GM12891 (cell line): ENCODE data around the gene SARS1.
A peak's percentile ranks its signal among the peaks of the same experiment; 100 is the strongest.

Experiments
- DNase-seq: peaks from one replicate; pipeline ENCODE4 v3.0.0; 2011; ENCODE audit warnings: low spot score; ENCODE audit not compliant: insufficient read length
- FAIRE-seq: peaks from 2 replicates; lab custom pipeline; 2011; peaks lifted over from hg19 to GRCh38; lab: Jason Lieb, UNC
- PAX5 ChIP-seq: IDR thresholded peaks from 2 replicates; pipeline ENCODE4 v1.6.1; 2011; ENCODE audit warnings: low read length, moderate library complexity, mild to moderate bottlenecking; ENCODE audit not compliant: insufficient read depth, severe bottlenecking
- POLR2A ChIP-seq: IDR thresholded peaks from 2 replicates; pipeline ENCODE4 v1.6.1; 2011; ENCODE audit warnings: low read depth, low read length, control low read depth
- POLR2AphosphoS5 ChIP-seq: IDR thresholded peaks from 2 replicates; pipeline ENCODE4 v1.6.1; 2011; ENCODE audit warnings: low read depth, low read length, control low read depth
- POU2F2 ChIP-seq: IDR thresholded peaks from 2 replicates; pipeline ENCODE4 v1.6.1; 2011; ENCODE audit warnings: low read depth, mild to moderate bottlenecking, control low read depth, low read length, moderate library complexity
- SPI1 ChIP-seq: IDR thresholded peaks from 2 replicates; pipeline ENCODE4 v1.6.1; 2011; ENCODE audit warnings: low read depth, low read length, control low read depth
- TAF1 ChIP-seq: IDR thresholded peaks from 2 replicates; pipeline ENCODE4 v1.6.1; 2011; ENCODE audit warnings: low read depth, low read length, control low read depth

SARS1 gene

GRCh38 chr1:109273570-109274288 is 60.0 kb downstream of the SARS1 start:
- no peak for DNase-seq
- TF ChIP-seq PAX5 (no peak), TAF1 (no peak), POLR2A (no peak), POU2F2 (no peak), SPI1 (no peak), POLR2AphosphoS5 (no peak)
- no peak for FAIRE-seq

GRCh38 chr1:109274533-109275476 is 61.1 kb downstream of the SARS1 start:
- TF ChIP-seq POLR2A = no peak
- no peak for TF ChIP-seq PAX5
- DNase-seq (no peak), FAIRE-seq (no peak)

DNA sequence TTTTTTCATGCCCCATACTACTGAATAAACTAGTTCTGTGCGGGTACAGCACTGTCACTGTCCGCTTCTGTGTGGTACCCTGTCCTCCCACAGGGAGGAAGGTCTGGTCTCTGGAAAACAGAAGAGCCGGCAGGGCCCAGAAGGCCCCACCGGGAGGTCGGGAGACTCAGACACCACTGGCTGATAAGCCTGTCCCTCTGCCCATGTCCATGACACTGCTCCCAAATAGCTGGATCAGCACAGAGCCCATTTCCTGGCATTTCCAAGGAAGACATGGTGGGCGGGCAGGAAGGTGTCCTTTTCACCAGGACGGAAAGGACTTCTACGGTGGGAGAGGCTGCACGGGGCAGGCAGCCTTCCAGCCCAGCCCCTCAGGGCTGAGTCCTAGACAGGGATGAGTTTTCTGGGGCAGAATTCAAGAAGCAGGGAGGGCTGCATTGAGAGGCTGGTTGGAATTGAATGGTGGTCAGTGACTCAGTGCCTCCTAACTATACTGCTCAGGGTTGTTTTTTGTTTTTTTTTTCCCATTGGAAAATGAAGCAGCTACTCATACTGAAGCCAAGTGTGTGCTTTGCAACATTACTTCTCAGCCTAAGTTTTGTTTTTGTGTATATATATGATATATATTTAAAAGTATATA is 62.1 kb downstream of the SARS1 start:
- DNase-seq = no peak
- TF ChIP-seq POU2F2 (no peak), SPI1 (no peak), POLR2AphosphoS5 (no peak), PAX5 (no peak), POLR2A (no peak), TAF1 (no peak)
- no peak for FAIRE-seq

DNA sequence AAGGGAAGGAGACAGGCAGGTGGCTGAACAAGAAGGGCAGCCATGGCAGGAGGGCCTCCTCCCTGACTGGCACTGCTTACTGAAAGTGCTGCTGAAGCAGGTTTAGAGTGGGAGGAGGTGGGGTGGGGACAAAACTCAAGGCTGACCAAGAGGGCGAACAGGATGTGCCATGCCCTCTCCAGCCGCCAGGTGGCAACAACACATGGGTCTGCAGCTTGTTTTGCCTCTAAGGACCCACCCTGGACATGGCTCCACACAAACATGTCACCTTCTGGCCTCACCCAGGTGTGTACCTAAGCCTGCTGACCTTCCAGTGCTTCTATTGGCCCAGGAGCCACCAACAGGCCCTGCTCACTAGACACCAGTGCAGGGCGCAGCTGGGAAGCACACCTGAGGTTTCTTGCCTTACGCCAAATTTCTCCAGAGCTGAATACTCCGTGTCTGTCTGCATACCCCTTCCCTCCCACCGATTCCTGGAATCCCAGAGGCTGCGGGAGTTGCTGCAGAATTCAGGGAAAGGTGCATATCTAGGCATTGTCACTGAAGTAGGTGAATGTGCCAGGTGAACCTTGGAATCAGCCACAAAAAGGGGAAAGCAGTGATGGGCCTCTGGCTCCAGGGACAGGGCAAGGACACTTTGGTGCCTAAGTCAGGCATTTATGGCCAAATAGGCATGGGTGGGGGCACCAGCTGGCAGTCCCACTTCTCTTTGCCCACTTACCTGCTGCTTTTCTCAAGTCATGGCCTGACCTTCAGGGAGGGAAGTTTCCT is 63.9 kb downstream of the SARS1 start:
- peak; percentile 75 for DNase-seq
- no peak for TF ChIP-seq POLR2A
- TF ChIP-seq SPI1 = no peak
- TF ChIP-seq PAX5 = no peak
- TF ChIP-seq POLR2AphosphoS5 = no peak
- no peak for TF ChIP-seq TAF1
- no peak for TF ChIP-seq POU2F2
- FAIRE-seq = peak; percentile 94

- FAIRE-seq (no peak), DNase-seq (no peak)
- TF ChIP-seq POLR2A (no peak), POLR2AphosphoS5 (no peak), TAF1 (no peak), POU2F2 (no peak), PAX5 (no peak), SPI1 (no peak)
These were observed 66.0 kb downstream of the SARS1 start for GRCh38 chr1:109279615-109280278.

GRCh38 chr1:109280862-109281261 is 67.1 kb downstream of the SARS1 start:
- no peak for FAIRE-seq
- no peak for TF ChIP-seq TAF1
- no peak for TF ChIP-seq PAX5
- TF ChIP-seq POU2F2 = no peak
- no peak for TF ChIP-seq POLR2A
- no peak for TF ChIP-seq SPI1
- TF ChIP-seq POLR2AphosphoS5 = no peak
- no peak for DNase-seq

DNA sequence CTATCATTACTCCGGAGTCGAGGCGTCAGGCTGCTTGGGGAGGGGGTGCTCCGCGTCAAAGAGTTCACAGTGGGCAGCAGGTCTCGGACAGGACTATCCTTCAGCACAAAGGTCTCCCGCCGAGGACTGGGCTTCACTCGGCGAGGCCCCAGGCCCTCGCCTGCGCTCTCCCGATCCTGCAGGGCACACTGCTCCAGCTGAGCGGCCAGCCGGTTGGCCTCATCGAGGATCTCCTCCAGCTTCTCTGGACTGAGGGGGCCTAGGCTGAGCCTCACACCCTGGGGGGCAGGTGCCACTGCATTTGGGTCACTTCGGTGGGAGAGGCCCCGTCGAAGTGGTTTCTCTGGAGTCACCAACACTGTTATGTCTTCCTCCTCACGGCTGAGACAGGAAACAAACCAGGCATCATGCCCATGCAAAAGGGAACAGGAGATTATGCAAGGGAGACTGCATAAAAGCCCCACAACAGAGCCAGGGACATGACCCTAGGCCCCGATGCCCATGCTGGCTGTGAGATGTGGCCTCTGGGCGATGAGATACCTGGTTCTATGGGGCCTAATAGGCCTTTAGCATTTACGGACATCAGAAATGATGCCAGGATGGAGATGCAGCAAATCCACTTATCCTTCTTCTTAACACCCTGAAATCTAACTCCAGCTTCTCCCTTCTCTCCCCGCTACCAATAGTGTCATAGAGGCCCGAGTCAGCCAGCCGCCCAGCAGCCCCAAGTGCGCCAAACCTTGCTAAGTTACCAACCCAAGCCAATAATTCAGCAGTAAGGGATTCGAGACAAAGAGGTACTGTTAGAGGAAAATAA is 68.2 kb downstream of the SARS1 start:
- no peak for DNase-seq
- TF ChIP-seq POU2F2 (no peak), SPI1 (no peak), PAX5 (no peak), POLR2AphosphoS5 (no peak), TAF1 (no peak)
- FAIRE-seq = no peak

DNA sequence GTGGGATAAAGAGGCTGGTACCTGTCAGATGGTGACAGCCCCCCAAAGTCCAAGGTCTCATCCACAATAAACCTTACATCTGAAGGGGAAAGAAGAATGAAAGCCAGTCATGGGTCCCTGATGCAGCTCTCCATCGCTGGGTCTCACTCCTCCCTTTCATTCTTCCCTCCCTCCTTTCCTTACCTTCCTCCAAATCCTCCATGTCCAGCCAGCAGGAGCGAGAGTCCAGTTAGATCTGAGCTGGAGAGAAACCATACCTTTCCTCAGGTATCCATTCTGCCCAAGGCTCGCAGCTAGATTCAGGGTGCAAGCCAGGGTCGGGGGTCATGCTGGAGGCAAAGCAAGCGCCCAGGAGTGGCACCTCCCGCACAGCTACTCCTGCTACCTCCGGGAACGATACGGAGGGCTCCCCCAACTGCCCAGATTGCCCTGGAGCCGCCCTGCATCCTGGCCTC is 68.8 kb downstream of the SARS1 start:
- no peak for DNase-seq
- TF ChIP-seq TAF1 (no peak), POLR2AphosphoS5 (no peak), PAX5 (no peak), POLR2A (no peak), POU2F2 (no peak), SPI1 (no peak)
- FAIRE-seq = no peak
